OCI-LY1 (cell line): Measurements from ENCODE around the gene UGT1A4.

ENCODE experiments used
- CTCF ChIP-seq: fragments of 200-600 bp; sonication (generic), shearing (Covaris generic); IDR thresholded peaks from 2 replicates; pipeline ENCODE4 v1.5.1; 2017; ENCODE audit warnings: mild to moderate bottlenecking, antibody characterized with exemption, low read length, moderate library complexity, mixed read lengths
- EZH2 ChIP-seq: fragments of 200-600 bp; sonication (generic), shearing (Covaris generic); IDR thresholded peaks from 2 replicates; pipeline ENCODE4 v1.8.0; 2017; ENCODE audit warnings: borderline replicate concordance, mixed run types, mild to moderate bottlenecking, antibody characterized with exemption, low read length, moderate library complexity, mixed read lengths

- TF ChIP-seq EZH2 (no peak), CTCF (no peak)
These were observed 47.9 kb downstream of the UGT1A4 start for GRCh38 chr2:233766416-233766815.
